GM21723 (cell line): Measurements from ENCODE around the gene CORO2A.
A peak's percentile ranks its signal among the peaks of the same experiment; 100 is the strongest.
"Not testable (repeated sequence)": the region's sequence is repeated elsewhere in the genome, so short reads cannot be mapped to it uniquely, and the experiment has no call there.

Experiments
- ATAC-seq: cut with Tn5 transposase; IDR thresholded peaks from one replicate; pipeline ENCODE4 v1.9.1; 2021; ENCODE audit warnings: mild to moderate bottlenecking, moderate library complexity; ENCODE audit not compliant: unreplicated experiment

CORO2A gene

GRCh38 chr9:98142925-98143481, 49.4 kb downstream of the CORO2A start:
- no peak for ATAC-seq

- no peak for ATAC-seq
Measured at GRCh38 chr9:98142182-98142907, 50.1 kb downstream of the CORO2A start.

DNA sequence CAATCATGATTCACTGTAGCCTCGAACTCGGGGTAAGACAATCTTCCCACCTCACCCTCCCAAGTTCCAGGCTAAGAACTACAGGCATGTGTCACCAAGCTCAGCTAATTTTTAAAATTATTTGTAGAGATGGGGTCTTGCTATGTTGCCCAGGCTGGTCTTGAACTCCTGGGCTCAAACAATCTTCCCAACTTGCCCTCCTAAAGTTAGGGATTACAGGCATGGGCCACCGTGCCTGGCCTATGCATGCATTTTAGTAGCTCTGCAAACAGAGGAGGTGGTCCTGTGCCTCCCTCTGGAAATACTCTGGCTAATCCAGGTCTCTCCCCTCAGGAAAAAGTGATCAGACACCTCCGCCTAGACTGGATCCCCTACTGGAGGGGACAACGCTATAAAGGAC, 51.9 kb downstream of the CORO2A start:
- ATAC-seq = no peak

DNA sequence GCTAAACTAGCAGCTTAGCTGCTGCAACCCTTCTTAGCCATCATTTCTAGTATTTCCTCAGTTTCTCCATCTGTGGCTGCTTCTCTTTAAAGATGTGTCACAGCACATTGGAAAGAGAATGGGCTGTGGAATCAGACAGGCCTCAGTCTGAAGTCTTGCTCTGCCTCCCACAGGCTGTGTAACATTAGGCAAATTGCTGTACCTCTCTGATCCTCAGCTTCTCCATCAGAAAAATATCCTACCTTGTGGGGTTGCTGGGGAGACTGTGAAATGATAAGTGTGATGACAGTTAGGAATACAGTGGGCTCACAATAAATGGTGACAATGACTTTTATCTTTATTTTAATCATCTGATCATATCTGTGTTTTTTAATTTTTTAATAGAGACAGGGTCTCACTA, 55.9 kb downstream of the CORO2A start:
- no peak for ATAC-seq

GRCh38 chr9:98135938-98136337, 56.5 kb downstream of the CORO2A start:
- ATAC-seq = no peak

GRCh38 chr9:98135558-98135934, 56.9 kb downstream of the CORO2A start:
- ATAC-seq = no peak

GRCh38 chr9:98134702-98135557, 57.5 kb downstream of the CORO2A start:
- ATAC-seq = no peak

GRCh38 chr9:98132806-98133631, 59.4 kb downstream of the CORO2A start:
- no peak for ATAC-seq

DNA sequence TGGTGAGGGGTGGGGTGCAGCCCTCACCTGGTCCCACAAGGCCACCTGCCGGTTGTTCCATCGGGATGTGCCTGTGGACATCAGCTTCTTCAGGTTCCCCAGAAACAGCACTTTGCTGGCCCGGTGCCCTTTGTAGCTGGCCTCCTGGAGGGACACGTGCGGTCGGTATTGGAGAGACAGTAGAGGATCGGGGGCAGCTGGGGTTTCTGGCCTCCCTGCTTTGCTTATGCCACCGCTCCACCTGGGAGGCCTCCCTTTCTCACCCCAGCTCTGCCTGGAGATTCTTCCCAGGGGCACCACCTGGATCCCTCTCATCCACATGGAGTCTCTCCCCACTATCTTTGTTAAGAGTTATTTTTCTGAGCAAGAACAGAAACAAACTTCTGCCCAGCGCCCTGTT, 60.3 kb downstream of the CORO2A start:
- no peak for ATAC-seq

DNA sequence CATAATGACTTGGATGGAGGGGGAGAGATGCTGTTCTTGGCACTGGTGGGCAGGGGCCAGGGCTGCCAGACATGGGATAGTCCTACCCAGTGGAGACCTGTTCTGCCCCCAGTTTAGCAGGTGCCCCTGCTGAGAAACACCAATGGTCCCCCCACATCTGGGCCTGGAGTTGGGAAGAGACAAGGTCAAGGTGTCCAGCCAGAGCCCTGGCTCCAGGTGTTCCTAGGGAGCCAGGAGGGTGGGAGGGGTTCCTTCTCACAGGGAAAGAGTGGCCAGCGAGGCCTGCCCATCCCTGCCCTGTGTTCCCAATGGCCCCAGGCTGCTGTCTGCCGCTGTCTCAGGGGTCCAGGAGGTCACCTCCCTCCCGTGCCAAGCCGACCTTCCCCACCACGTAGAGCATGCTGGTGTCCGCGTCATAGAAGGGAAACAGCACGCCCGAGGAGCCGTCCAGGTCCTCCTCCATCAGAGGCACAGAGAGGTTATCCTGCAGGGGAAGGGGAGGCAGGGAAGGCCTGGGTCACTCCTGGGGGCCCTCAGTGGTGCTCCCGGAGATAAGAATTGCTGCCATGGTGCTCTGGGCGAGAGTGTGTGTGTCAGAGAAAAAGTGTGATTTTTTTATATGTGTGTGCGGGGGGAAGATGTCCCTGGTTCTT, 61.7 kb downstream of the CORO2A start:
- ATAC-seq = no peak

GRCh38 chr9:98130060-98130459, 62.4 kb downstream of the CORO2A start:
- not testable (repeated sequence) for ATAC-seq

GRCh38 chr9:98129451-98129881, 63.0 kb downstream of the CORO2A start:
- ATAC-seq = peak; percentile 84

GRCh38 chr9:98128316-98128715, 64.1 kb downstream of the CORO2A start:
- ATAC-seq = no peak

GRCh38 chr9:98127226-98127625, 65.2 kb downstream of the CORO2A start:
- ATAC-seq = no peak

- no peak for ATAC-seq
Measured at GRCh38 chr9:98124637-98125426, 67.6 kb downstream of the CORO2A start.

DNA sequence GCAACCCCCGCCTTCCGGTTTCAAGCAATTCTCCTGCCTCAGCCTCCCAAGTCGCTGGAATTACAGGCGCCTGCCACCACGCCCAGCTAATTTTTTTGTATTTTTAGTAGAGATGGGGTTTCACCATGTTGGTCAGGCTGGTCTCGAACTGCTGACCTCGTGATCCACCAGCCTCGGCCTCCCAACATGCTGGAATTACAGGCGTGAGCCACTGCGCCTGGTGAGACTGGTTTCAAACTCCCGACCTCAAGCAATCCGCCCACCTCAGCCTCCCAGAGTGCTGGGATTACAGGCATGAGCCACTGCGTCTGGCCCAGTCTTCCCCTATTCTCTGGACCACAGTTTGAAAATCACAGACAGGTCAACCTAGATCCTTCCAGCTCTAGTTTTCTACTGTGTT, 68.3 kb downstream of the CORO2A start:
- ATAC-seq = not testable (repeated sequence)

- ATAC-seq = no peak
Measured at GRCh38 chr9:98121058-98121457, 71.4 kb downstream of the CORO2A start.

DNA sequence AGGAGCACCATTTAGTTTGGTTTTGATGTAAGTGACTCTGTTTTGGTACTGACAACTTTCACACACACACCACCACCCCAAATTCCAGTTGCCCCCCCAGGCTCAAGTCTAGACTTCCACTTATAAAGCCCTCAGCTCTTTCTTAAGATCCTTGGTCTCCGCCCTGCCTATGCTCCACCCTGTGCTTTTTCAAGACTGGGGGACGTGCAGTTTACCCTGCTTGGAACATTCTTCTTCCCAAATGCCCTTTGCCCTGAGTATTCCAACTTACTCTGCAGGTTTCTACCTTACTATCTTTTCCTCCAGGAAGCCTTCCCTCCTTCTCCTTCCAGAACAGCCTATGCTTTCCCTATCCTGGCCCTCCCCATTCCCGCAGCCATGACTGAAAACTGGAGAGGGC, 72.0 kb downstream of the CORO2A start:
- no peak for ATAC-seq
